Measurements from ENCODE around the gene GNB3.

GNB3 gene
- total RNA-seq, result 0.75 reads per million

- no peak for DNase-seq
These were observed at the start of gene GNB3 for GRCh38 chr12:6840761-6841515. Gene GNB3 (plus strand): TSS chr12:6840925. CDS start chr12:6841288, 363 bp downstream.

- DNase-seq, result no peak
These were observed 48.7 kb upstream of the GNB3 start for GRCh38 chr12:6791931-6792520.

- peak; percentile 28 for DNase-seq
These were observed 48.1 kb upstream of the GNB3 start for GRCh38 chr12:6792522-6793201.

- no peak for DNase-seq
These were observed 45.6 kb upstream of the GNB3 start for GRCh38 chr12:6795088-6795487.

GRCh38 chr12:6796576-6796975 lies 44.1 kb upstream of the GNB3 start:
- DNase-seq, result no peak

- DNase-seq, result no peak
These were observed 41.6 kb upstream of the GNB3 start for GRCh38 chr12:6799147-6799546.

- DNase-seq, result no peak
These were observed 33.6 kb upstream of the GNB3 start for GRCh38 chr12:6807170-6807569.

GRCh38 chr12:6809056-6809455 lies 31.7 kb upstream of the GNB3 start:
- DNase-seq, result no peak

- no peak for DNase-seq
These were observed 30.0 kb upstream of the GNB3 start for GRCh38 chr12:6810758-6811157.

- no peak for DNase-seq
These were observed 27.4 kb upstream of the GNB3 start for GRCh38 chr12:6813363-6813762.

GRCh38 chr12:6816598-6816997 lies 24.1 kb upstream of the GNB3 start:
- DNase-seq, result no peak

GRCh38 chr12:6817098-6817497 lies 23.6 kb upstream of the GNB3 start:
- no peak for DNase-seq

- DNase-seq, result no peak
These were observed 23.0 kb upstream of the GNB3 start for GRCh38 chr12:6817662-6818157.

- no peak for DNase-seq
These were observed 22.5 kb upstream of the GNB3 start for GRCh38 chr12:6818222-6818621.

GRCh38 chr12:6818645-6819044 lies 22.1 kb upstream of the GNB3 start:
- no peak for DNase-seq

GRCh38 chr12:6819106-6820030 lies 21.4 kb upstream of the GNB3 start:
- DNase-seq, result no peak

GRCh38 chr12:6820166-6820565 lies 20.6 kb upstream of the GNB3 start:
- DNase-seq, result no peak

- no peak for DNase-seq
These were observed 18.9 kb upstream of the GNB3 start, which contains the start of gene GPR162 for GRCh38 chr12:6821591-6822425. Gene GPR162 (plus strand): TSS chr12:6821821. CDS start chr12:6823899, 2,078 bp downstream.

- DNase-seq, result no peak
These were observed 18.1 kb upstream of the GNB3 start for GRCh38 chr12:6822426-6823135.

GRCh38 chr12:6823182-6824084 lies 17.3 kb upstream of the GNB3 start:
- DNase-seq, result no peak

Data from effector CD4-positive, alpha-beta T cell (primary cell).